Measurements from ENCODE around the gene LVRN.
A peak's percentile ranks its signal among the peaks of the same experiment; 100 is the strongest.

The LVRN gene

GRCh38 chr5:115962565-115963402 lies 509 bp downstream of the LVRN start:
- no peak for DNase-seq (ENCODE audit: low read depth)
- TF ChIP-seq CTCF (conservative IDR thresholded peaks at IDR 0.05; ENCODE audit: low read depth, low read length) = no peak
- peak overlapping the region; percentile 61 for H3K4me3 ChIP-seq (ENCODE audit: low read depth, low read length)

GRCh38 chr5:115963566-115963965 lies 1.3 kb downstream of the LVRN start:
- DNase-seq (ENCODE audit: low read depth) = peak; percentile 60
- TF ChIP-seq CTCF (conservative IDR thresholded peaks at IDR 0.05; ENCODE audit: low read depth, low read length) = peak; percentile 50
- no peak overlapping the region for H3K4me3 ChIP-seq (ENCODE audit: low read depth, low read length)

- H3K4me3 ChIP-seq (ENCODE audit: low read depth, low read length) = no peak overlapping the region
- DNase-seq (ENCODE audit: low read depth) = no peak
- no peak for TF ChIP-seq CTCF (conservative IDR thresholded peaks at IDR 0.05; ENCODE audit: low read depth, low read length)
Observed at GRCh38 chr5:115968770-115969169, 6.5 kb downstream of the LVRN start.

- no peak overlapping the region for H3K4me3 ChIP-seq (ENCODE audit: low read depth, low read length)
- no peak for TF ChIP-seq CTCF (conservative IDR thresholded peaks at IDR 0.05; ENCODE audit: low read depth, low read length)
- no peak for DNase-seq (ENCODE audit: low read depth)
Observed at GRCh38 chr5:115977096-115977495, 14.8 kb downstream of the LVRN start.

GRCh38 chr5:115977988-115978387 lies 15.7 kb downstream of the LVRN start:
- peak; percentile 90 for DNase-seq (ENCODE audit: low read depth)
- H3K4me3 ChIP-seq (ENCODE audit: low read depth, low read length) = no peak overlapping the region
- TF ChIP-seq CTCF (conservative IDR thresholded peaks at IDR 0.05; ENCODE audit: low read depth, low read length) = no peak

GRCh38 chr5:115978779-115979178 lies 16.5 kb downstream of the LVRN start:
- DNase-seq (ENCODE audit: low read depth) = no peak
- no peak overlapping the region for H3K4me3 ChIP-seq (ENCODE audit: low read depth, low read length)
- no peak for TF ChIP-seq CTCF (conservative IDR thresholded peaks at IDR 0.05; ENCODE audit: low read depth, low read length)
